Measurements from ENCODE around the gene CCDC195.

CCDC195 gene

DNA sequence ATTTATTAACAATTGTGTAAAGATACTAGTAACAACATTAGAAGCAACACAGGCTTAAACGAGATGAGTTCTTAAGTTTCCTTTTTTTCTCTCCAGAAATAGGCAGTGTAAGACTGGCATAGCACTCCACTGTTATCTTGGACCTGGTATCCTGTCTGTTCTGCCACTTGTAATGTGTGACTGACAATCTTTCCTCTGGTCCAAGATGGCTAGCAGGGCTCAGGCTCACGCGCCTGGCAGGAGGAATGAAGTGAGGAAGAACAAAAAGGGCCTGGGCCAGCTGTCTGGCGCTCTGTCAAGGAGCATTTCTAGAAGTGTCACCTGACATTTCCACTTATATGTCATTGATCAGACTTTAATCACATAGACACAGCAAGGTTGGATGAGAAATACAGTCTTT is 31.6 kb upstream of the CCDC195 start:
- TF ChIP-seq, protein P1, sequence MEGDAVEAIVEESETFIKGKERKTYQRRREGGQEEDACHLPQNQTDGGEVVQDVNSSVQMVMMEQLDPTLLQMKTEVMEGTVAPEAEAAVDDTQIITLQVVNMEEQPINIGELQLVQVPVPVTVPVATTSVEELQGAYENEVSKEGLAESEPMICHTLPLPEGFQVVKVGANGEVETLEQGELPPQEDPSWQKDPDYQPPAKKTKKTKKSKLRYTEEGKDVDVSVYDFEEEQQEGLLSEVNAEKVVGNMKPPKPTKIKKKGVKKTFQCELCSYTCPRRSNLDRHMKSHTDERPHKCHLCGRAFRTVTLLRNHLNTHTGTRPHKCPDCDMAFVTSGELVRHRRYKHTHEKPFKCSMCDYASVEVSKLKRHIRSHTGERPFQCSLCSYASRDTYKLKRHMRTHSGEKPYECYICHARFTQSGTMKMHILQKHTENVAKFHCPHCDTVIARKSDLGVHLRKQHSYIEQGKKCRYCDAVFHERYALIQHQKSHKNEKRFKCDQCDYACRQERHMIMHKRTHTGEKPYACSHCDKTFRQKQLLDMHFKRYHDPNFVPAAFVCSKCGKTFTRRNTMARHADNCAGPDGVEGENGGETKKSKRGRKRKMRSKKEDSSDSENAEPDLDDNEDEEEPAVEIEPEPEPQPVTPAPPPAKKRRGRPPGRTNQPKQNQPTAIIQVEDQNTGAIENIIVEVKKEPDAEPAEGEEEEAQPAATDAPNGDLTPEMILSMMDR (IDR thresholded peaks at IDR 0.05; ENCODE audit: low read length, missing control alignments) = no peak
- no peak overlapping the region for H3K4me3 ChIP-seq (replicated peaks; ENCODE audit: low read depth, low read length)
- DNase-seq (ENCODE audit: low read depth) = no peak

DNA sequence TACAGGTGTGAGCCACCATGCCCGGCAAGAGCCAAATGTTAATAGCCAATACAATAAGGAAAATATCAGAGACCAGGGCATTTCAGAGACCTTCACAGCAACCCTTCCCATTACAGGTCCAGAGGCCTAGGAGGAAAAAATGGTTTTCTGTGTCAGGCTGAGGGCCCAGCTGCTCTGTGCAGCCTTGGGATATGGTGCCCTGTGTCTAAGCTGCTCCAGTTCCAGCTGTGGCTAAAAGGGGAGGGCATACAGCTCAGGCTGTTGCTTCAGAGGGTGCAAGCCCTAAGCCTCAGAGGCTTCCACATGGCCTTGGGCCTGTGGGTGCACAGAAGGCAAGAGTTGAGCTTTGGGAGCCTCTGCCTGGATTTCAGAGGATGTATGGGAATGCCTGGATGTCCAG is 20.1 kb upstream of the CCDC195 start:
- no peak for DNase-seq (ENCODE audit: low read depth)
- TF ChIP-seq, protein P1 (IDR thresholded peaks at IDR 0.05; ENCODE audit: low read length, missing control alignments) = no peak

DNA sequence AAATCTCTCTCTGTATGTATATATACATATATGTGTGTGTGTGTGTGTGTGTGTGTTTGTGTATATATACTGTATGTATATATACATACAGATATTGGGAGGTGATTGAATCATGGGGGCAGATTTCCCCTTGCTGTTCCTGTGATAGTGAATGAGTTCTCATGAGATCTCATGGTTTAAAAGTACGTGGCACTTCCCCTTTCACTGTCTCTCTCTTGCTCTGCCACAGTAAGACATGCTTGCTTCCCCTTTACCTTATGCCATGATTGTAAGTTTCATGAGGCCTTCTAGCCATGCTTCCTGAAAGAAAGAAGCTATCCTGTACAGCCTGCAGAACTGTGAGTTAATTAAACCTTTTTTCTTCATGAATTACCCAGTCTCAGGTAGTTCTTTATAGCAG is 18.8 kb upstream of the CCDC195 start:
- DNase-seq (ENCODE audit: low read depth) = no peak
- no peak overlapping the region for H3K4me3 ChIP-seq (replicated peaks; ENCODE audit: low read depth, low read length)
- TF ChIP-seq, protein P1 (IDR thresholded peaks at IDR 0.05; ENCODE audit: low read length, missing control alignments) = no peak

More for the DNA sequence above, 20.1 kb upstream of the CCDC195 start:
- H3K4me3 ChIP-seq (replicated peaks; ENCODE audit: low read depth, low read length) = no peak overlapping the region

DNA sequence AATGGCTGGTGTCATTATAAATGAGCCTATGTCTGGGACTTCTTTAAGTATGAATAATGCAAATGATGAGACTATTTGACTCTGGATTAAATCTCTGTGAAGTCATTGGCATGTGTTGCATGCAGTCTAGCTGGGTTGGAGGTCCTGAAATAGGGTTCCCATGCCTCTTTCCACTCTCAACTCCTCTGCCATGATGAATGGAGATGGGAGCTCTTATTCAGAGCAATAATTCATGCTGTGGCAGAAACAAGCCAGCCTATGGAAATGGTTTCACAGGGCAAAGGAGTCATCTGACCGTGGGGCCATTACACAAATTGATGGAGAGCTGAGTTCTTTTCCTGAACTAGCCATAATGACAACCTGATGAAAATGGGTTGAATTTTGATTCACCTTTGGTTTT is 15.5 kb upstream of the CCDC195 start:
- no peak for DNase-seq (ENCODE audit: low read depth)
- TF ChIP-seq, protein P1 (IDR thresholded peaks at IDR 0.05; ENCODE audit: low read length, missing control alignments) = no peak
- no peak overlapping the region for H3K4me3 ChIP-seq (replicated peaks; ENCODE audit: low read depth, low read length)

DNA sequence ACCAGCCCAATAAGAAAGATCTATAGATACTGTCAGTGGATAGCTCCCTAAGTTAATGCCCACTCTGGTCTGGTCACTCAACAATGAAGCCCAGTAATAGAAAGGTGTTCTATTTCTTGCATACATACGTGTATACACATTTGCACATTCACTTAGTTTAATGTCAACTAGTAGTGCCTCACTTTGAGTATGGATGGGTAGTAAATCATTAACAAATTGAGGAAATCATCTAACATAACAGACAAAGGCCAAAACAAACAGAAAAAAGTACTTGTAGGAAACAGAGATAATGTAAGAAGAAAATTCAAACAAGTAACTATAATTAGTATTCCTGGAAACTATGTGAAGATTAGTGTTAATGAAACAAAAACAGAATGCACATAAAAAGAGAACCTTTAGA is 13.3 kb upstream of the CCDC195 start:
- DNase-seq (ENCODE audit: low read depth) = no peak
- no peak overlapping the region for H3K4me3 ChIP-seq (replicated peaks; ENCODE audit: low read depth, low read length)
- TF ChIP-seq, protein P1 (IDR thresholded peaks at IDR 0.05; ENCODE audit: low read length, missing control alignments) = no peak

DNA sequence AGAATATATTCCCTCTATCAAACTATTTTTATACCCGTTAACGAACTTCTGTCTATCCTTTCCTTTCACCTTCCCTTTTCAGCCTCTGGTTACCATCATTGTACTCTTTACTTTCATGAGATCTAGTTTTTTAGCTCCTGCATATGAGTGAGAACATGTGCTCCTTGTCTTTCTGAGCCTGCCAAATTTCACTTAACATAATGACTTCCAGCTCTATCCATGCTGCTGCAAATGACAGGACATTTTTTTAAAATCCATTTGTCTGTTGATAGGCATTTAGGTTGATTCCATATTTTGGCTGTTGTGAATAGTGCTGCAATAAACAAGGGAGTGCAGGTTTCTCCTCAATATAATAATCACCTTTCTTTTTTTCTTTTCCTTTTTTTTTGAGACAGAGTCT is 8.2 kb upstream of the CCDC195 start:
- no peak overlapping the region for H3K4me3 ChIP-seq (replicated peaks; ENCODE audit: low read depth, low read length)
- TF ChIP-seq, protein P1 (IDR thresholded peaks at IDR 0.05; ENCODE audit: low read length, missing control alignments) = no peak
- no peak for DNase-seq (ENCODE audit: low read depth)

DNA sequence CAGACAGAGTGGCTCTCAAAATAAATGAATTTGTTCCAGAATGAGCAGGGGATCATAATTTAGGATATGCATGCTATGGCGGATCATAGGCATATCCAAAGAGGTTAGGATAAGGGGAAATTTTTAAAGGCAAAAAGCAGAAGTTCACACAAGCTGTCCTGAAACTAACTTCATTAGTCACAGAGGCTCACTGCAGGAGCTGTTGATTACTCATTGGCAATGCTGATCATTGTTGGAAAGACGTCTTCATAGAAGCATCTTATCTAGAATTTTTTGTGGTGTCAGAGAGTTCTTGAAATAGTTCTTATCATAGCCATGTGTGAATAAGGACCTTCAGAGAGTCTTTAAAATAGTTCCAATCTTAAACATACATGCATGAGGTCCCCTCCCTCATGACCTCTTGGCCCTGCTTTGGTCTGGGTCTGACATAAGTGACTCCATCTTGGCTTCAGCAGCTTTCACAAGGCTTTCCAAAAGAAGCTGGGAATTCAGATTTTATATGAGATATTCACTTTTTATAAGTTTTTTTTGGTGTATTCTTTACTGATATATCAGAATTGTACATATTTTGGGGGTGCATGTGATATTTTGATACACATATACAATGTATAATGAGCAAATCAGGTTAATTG is 7.5 kb upstream of the CCDC195 start:
- DNase-seq (ENCODE audit: low read depth) = no peak
- TF ChIP-seq, protein P1 (IDR thresholded peaks at IDR 0.05; ENCODE audit: low read length, missing control alignments) = no peak

More for the DNA sequence above, 7.5 kb upstream of the CCDC195 start:
- H3K4me3 ChIP-seq (replicated peaks; ENCODE audit: low read depth, low read length) = no peak overlapping the region
